K562 (cell line): ENCODE measurements around the gene LRRC74B. TPM values are rescaled to one million over a fixed set of nuclear protein-coding genes. Genes with fewer than 3 reads are reported as not detected.
A peak's percentile ranks its signal among the peaks of the same experiment; 100 is the strongest.

ENCODE experiments used
- SRF ChIP-seq, 2 experiments: fragments of 250-450, 450-650 bp in 1 of 2; sonication (Bioruptor Pico) in 1 of 2; sonication (generic) in 1 of 2; formaldehyde crosslinking; IDR thresholded peaks; 2 replicates each; pipeline versions ENCODE4 v1.5.0 to v1.5.1; 2020 to 2022; ENCODE audit warnings: mild to moderate bottlenecking in 1 of 2, missing genetic modification reagents in 1 of 2
- TARDBP ChIP-seq: fragments of 450-650 bp; IDR thresholded peaks from 2 replicates; pipeline ENCODE4 v1.6.1; 2016
- TSHZ1 ChIP-seq: fragments of 250-450 bp; sonication (Bioruptor Pico); IDR thresholded peaks from 2 replicates; pipeline ENCODE4 v1.4.0; 2020; ENCODE audit warnings: mild to moderate bottlenecking, moderate library complexity
- VEZF1 ChIP-seq: fragments of 200-800 bp; sonication (Bioruptor generic); IDR thresholded peaks from 2 replicates; pipeline ENCODE4 v1.6.1; 2017; ENCODE audit warnings: missing genetic modification characterization, missing compliant biosample characterization
- ZBTB33 ChIP-seq: sonication (generic); formaldehyde crosslinking; IDR thresholded peaks from 2 replicates; pipeline ENCODE4 v1.8.1; 2023; ENCODE audit warnings: mild to moderate bottlenecking, missing genetic modification reagents
- ZNF695 ChIP-seq: fragments of 450-650 bp; formaldehyde crosslinking; IDR thresholded peaks from 2 replicates; pipeline ENCODE4 v1.4.0; 2020; ENCODE audit warnings: mild to moderate bottlenecking, moderate library complexity
- polyA plus RNA-seq, 8 experiments: library from polyadenylated mRNA; depleted of rRNA in 4 of 8; stranded (reverse) in 5 of 8; unstranded in 3 of 8; fragments of >200 nt; fragmentation: Nextera tagmentation in 2 of 8; fragmentation: Illumina TruSeq in 1 of 8; extraction: Ambion mirVana in 2 of 8; extraction: Trizol in 1 of 8; gene quantifications; 2 replicates each; pipeline versions ENCODE4 v1.2.1 to v1.2.3, GENCODE V29; 2011 to 2014; ENCODE audit warnings: inconsistent platforms in 1 of 8, missing spikeins in 1 of 8
- total RNA-seq, 7 experiments: library from RNA; depleted of rRNA in 6 of 7; stranded (reverse); fragments of >200 nt in 6 of 7; fragmentation: Illumina TruSeq in 2 of 7; extraction: Trizol in 2 of 7; gene quantifications; 2 replicates each; pipeline versions ENCODE4 v1.2.1 to v1.2.3, GENCODE V29; 2011 to 2021; ENCODE audit warnings: low replicate concordance in 1 of 7
- TF ChIP-seq, protein P1 (sequence below), 2 experiments: fragments of 150-350 bp in 1 of 2; IDR thresholded peaks; 2 replicates each; pipeline ENCODE4 v1.6.1; 2012 to 2016; ENCODE audit warnings: low read depth in 2 of 2, low read length in 2 of 2, mild to moderate bottlenecking in 1 of 2, moderate library complexity in 1 of 2
- TF ChIP-seq, protein P2 (sequence below): fragments of 250-450 bp; sonication (Bioruptor Pico); IDR thresholded peaks from 2 replicates; pipeline ENCODE4 v1.8.0; 2022; ENCODE audit warnings: moderate library complexity, mild to moderate bottlenecking, inconsistent platforms
- TF ChIP-seq, protein P3 (sequence below): sonication (generic); formaldehyde crosslinking; IDR thresholded peaks from 2 replicates; pipeline ENCODE4 v1.8.0; 2022; ENCODE audit warnings: missing genetic modification reagents, mild to moderate bottlenecking, borderline replicate concordance

Gene LRRC74B
- total and polyA plus RNA-seq, 9 of the 15 experiments (the other 6 are each of a cell fraction or from before 2014, with no cell fraction given), result not detected

DNA sequence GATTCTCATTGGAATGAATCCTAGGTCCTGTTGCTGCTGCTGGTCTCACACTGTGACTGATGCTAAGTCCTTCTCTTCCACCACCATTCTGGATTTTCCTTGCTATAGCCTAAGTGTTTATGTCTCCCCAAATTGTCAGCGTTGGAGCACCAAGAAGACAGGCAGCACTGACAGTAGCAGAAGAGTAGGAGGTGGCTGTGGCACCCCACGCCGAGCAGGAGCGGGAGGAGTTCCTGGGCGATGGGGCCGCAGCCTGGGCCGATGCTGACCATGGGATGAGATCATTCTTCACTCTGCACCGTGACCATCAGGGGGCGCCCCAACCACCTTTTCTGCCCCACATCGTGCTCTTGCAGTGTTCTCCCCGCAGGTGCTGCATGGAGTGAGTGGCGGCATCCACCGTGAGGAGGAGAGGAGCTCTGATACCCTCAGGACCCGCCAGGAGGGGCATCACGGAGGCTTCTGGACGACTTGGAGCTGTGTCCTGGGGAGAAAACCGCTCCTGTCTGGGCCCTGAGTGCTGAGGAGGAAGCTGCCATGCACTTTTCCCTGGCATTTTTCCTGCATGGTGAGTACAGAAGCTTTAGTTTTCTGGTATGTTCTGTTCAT, 57.0 kb downstream of the LRRC74B start (continued):
- TF ChIP-seq VEZF1 (CRISPR knock-in tag) (peak; percentile 51), TARDBP (no peak), ZNF695 (CRISPR knock-in tag) (no peak), ZBTB33 (peak; percentile 90), SRF (CRISPR knock-in tag; IDR thresholded peaks at IDR 0.05) (peak; percentile 6 to 70; a peak in 1 of 4 replicates), TSHZ1 (CRISPR knock-in tag) (no peak)
- TF ChIP-seq, protein P1, sequence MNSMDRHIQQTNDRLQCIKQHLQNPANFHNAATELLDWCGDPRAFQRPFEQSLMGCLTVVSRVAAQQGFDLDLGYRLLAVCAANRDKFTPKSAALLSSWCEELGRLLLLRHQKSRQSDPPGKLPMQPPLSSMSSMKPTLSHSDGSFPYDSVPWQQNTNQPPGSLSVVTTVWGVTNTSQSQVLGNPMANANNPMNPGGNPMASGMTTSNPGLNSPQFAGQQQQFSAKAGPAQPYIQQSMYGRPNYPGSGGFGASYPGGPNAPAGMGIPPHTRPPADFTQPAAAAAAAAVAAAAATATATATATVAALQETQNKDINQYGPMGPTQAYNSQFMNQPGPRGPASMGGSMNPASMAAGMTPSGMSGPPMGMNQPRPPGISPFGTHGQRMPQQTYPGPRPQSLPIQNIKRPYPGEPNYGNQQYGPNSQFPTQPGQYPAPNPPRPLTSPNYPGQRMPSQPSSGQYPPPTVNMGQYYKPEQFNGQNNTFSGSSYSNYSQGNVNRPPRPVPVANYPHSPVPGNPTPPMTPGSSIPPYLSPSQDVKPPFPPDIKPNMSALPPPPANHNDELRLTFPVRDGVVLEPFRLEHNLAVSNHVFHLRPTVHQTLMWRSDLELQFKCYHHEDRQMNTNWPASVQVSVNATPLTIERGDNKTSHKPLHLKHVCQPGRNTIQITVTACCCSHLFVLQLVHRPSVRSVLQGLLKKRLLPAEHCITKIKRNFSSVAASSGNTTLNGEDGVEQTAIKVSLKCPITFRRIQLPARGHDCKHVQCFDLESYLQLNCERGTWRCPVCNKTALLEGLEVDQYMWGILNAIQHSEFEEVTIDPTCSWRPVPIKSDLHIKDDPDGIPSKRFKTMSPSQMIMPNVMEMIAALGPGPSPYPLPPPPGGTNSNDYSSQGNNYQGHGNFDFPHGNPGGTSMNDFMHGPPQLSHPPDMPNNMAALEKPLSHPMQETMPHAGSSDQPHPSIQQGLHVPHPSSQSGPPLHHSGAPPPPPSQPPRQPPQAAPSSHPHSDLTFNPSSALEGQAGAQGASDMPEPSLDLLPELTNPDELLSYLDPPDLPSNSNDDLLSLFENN (IDR thresholded peaks at IDR 0.05; ENCODE audit: low read depth in 2 of 2, low read length in 2 of 2), result peak in 1 of 2 experiments; percentile 71; a peak in 1 of 4 replicates
- TF ChIP-seq, protein P2, sequence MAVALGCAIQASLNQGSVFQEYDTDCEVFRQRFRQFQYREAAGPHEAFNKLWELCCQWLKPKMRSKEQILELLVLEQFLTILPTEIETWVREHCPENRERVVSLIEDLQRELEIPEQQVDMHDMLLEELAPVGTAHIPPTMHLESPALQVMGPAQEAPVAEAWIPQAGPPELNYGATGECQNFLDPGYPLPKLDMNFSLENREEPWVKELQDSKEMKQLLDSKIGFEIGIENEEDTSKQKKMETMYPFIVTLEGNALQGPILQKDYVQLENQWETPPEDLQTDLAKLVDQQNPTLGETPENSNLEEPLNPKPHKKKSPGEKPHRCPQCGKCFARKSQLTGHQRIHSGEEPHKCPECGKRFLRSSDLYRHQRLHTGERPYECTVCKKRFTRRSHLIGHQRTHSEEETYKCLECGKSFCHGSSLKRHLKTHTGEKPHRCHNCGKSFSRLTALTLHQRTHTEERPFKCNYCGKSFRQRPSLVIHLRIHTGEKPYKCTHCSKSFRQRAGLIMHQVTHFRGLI (CRISPR knock-in tag), result no peak
- TF ChIP-seq, protein P3, sequence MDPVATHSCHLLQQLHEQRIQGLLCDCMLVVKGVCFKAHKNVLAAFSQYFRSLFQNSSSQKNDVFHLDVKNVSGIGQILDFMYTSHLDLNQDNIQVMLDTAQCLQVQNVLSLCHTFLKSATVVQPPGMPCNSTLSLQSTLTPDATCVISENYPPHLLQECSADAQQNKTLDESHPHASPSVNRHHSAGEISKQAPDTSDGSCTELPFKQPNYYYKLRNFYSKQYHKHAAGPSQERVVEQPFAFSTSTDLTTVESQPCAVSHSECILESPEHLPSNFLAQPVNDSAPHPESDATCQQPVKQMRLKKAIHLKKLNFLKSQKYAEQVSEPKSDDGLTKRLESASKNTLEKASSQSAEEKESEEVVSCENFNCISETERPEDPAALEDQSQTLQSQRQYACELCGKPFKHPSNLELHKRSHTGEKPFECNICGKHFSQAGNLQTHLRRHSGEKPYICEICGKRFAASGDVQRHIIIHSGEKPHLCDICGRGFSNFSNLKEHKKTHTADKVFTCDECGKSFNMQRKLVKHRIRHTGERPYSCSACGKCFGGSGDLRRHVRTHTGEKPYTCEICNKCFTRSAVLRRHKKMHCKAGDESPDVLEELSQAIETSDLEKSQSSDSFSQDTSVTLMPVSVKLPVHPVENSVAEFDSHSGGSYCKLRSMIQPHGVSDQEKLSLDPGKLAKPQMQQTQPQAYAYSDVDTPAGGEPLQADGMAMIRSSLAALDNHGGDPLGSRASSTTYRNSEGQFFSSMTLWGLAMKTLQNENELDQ (CRISPR knock-in tag), result peak; percentile 22; the same call in 1 of the 2 replicates
